ENCODE data around the gene CHI3L2. TPM values are rescaled to one million over a fixed set of nuclear protein-coding genes. Genes with fewer than 3 reads are reported as not detected.

CHI3L2 gene
- total and polyA plus RNA-seq, 2 donors from 2014 or later: 5.8 to 27.2 TPM

GRCh38 chr1:111272081-111272480 lies 44.6 kb downstream of the CHI3L2 start:
- FAIRE-seq: no peak
- peaks cover 0 to 3% (median 2%) of the 10 kb centered on the region in 3 donors for H3K9me3 ChIP-seq (ENCODE audit: control insufficient read depth in 2 of 3, insufficient read depth in 1 of 3, low read length in 3 of 3)

GRCh38 chr1:111274653-111275052 lies 47.1 kb downstream of the CHI3L2 start:
- no peak for TF ChIP-seq CTCF (IDR thresholded peaks at IDR 0.05; ENCODE audit: borderline replicate concordance, extremely low read depth, insufficient read depth)
- intact Hi-C loops (cut with DNase I): no loop called here
- no peak overlapping the region for H3K27ac ChIP-seq (ENCODE audit: low read depth in 2 of 2, low read length in 2 of 2)
- DNase-seq: no peak
- peaks cover 15% of the 10 kb centered on the region for H3K27me3 ChIP-seq (ENCODE audit: control insufficient read depth, insufficient read depth, low read length)
- H3K36me3 ChIP-seq (ENCODE audit: control insufficient read depth in 2 of 3, insufficient read depth in 3 of 3, low read length in 3 of 3): no peaks in the 10 kb centered on the region
- H3K9me3 ChIP-seq (ENCODE audit: control insufficient read depth in 2 of 3, insufficient read depth in 1 of 3, low read length in 3 of 3): peaks cover 0 to 4% (median 3%) of the 10 kb centered on the region in 3 donors
- H3K4me3 ChIP-seq (ENCODE audit: low read length in 3 of 3): no peak overlapping the region
- no peak for FAIRE-seq
- no peak overlapping the region for H3K9ac ChIP-seq (ENCODE audit: low read length in 3 of 3)
- no peaks in the 10 kb centered on the region for H3K4me1 ChIP-seq (ENCODE audit: control insufficient read depth in 2 of 3, insufficient read depth in 2 of 3, low read depth in 1 of 3, low read length in 3 of 3)

More at GRCh38 chr1:111272081-111272480, 44.6 kb downstream of the CHI3L2 start:
- H3K4me1 ChIP-seq (ENCODE audit: control insufficient read depth in 2 of 3, insufficient read depth in 2 of 3, low read depth in 1 of 3, low read length in 3 of 3): no peaks in the 10 kb centered on the region
- no peak overlapping the region for H3K4me3 ChIP-seq (ENCODE audit: low read length in 3 of 3)
- no peak for TF ChIP-seq CTCF (IDR thresholded peaks at IDR 0.05; ENCODE audit: borderline replicate concordance, extremely low read depth, insufficient read depth)
- peaks cover 15% of the 10 kb centered on the region for H3K27me3 ChIP-seq (ENCODE audit: control insufficient read depth, insufficient read depth, low read length)
- H3K9ac ChIP-seq (ENCODE audit: low read length in 3 of 3): no peak overlapping the region
- H3K36me3 ChIP-seq (ENCODE audit: control insufficient read depth in 2 of 3, insufficient read depth in 3 of 3, low read length in 3 of 3): no peaks in the 10 kb centered on the region
- no peak for DNase-seq
- H3K27ac ChIP-seq (ENCODE audit: low read depth in 2 of 2, low read length in 2 of 2): no peak overlapping the region
- intact Hi-C loops (cut with DNase I): no loop called here

- Histone ChIP-seq H3K27me3 (ENCODE audit: control insufficient read depth, insufficient read depth, low read length) (peaks cover 12% of the 10 kb centered on the region), H3K36me3 (ENCODE audit: control insufficient read depth in 2 of 3, insufficient read depth in 3 of 3, low read length in 3 of 3) (no peaks in the 10 kb centered on the region), H3K27ac (ENCODE audit: low read depth in 2 of 2, low read length in 2 of 2) (no peak overlapping the region), H3K4me3 (ENCODE audit: low read length in 3 of 3) (no peak overlapping the region), H3K4me1 (ENCODE audit: control insufficient read depth in 2 of 3, insufficient read depth in 2 of 3, low read depth in 1 of 3, low read length in 3 of 3) (no peaks in the 10 kb centered on the region), H3K9ac (ENCODE audit: low read length in 3 of 3) (no peak overlapping the region), H3K9me3 (ENCODE audit: control insufficient read depth in 2 of 3, insufficient read depth in 1 of 3, low read length in 3 of 3) (peaks cover 0 to 4% (median 3%) of the 10 kb centered on the region in 3 donors)
- intact Hi-C loops (cut with DNase I): no loop called here
- DNase-seq (no peak), FAIRE-seq (no peak)
- no peak for TF ChIP-seq CTCF (IDR thresholded peaks at IDR 0.05; ENCODE audit: borderline replicate concordance, extremely low read depth, insufficient read depth)
These were observed 47.6 kb downstream of the CHI3L2 start for GRCh38 chr1:111275079-111275478.

Data from kidney (tissue), 14 donors.